Ammon's horn (tissue), 1 donor: ENCODE measurements around the gene DDN.

Experiments
- DNase-seq: peaks from one replicate; pipeline ENCODE4 v3.0.0-alpha.2; 2016; ENCODE audit warnings: low spot score

DDN gene

DNA sequence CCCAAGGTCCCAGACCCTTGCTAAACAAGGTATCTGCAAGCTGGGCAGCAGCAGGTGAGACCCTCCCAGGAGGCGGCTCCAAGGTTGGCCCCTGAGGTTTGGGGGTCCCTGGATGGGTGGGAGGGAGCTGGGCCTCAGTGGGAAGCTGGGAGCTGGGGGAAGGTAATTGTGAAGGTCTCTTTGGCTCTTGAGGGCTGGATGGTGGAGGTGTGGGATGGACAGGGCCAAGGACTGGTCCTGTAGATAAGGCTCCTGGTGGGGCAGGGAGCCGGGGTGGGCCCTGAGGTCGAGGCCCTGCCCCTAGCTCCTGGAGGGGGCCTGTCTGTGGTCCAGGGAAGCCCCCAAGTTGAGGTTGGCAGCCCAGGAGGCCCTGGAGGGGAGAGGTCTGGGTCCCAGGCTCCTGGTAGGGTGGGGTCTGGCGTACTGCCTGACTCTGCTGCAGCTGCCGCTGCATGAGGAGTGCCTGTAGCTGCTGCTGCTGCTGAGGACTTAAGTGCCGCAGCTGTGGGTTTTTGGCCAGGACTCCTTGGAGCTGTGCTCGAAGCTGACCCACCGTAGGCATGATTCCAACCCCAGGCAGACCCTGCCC lies 32.5 kb upstream of the DDN start:
- no peak for DNase-seq

GRCh38 chr12:49030714-49031572 lies 31.8 kb upstream of the DDN start:
- DNase-seq = no peak

GRCh38 chr12:49030119-49030518 lies 30.9 kb upstream of the DDN start:
- no peak for DNase-seq

- DNase-seq = no peak
Observed at GRCh38 chr12:49028666-49029275, 29.6 kb upstream of the DDN start.

- no peak for DNase-seq
Observed at GRCh38 chr12:49027846-49028555, 28.8 kb upstream of the DDN start.

- DNase-seq = no peak
Observed at GRCh38 chr12:49026678-49027480, 27.7 kb upstream of the DDN start.

- DNase-seq = no peak
Observed at GRCh38 chr12:49026101-49026500, 26.9 kb upstream of the DDN start.

DNA sequence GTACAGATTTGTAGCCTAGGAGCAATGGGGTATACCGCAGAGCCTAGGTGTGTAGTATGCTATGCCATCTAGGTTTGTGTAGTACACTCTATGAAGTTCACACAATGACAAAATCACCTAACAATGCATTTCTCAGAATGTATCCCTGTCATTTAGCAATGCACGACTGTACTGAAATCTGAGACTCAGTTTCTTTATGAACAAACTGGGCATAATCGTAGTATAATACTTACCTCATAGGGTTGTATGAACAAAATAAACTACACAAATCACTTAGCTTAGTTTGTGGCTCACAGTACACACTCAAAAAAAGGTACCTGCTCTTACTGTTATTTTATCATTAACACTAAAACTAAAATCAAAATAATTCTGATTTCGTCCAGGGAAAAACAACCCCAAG lies 26.3 kb upstream of the DDN start:
- no peak for DNase-seq

DNA sequence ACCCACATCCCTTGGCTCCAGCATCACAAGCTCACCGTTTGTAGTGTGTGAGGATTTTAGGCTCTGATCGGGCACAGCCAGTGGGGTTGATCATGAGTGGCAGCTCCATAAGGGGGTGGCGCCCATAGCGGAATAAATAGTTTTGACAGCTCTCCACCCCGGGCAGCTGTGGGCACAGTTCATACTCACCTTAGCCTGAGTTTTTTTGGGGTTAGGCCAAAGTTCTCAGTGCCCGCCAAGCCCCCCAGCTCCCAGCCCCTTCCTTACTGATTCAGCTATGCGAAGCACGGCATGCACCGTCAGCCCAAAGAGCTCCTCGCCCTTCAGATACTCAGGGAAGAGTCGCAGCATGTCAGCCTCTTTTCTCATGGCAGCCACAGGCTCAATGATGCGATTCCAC lies 25.4 kb upstream of the DDN start:
- no peak for DNase-seq

GRCh38 chr12:49023812-49024211 lies 24.6 kb upstream of the DDN start:
- DNase-seq = no peak

DNA sequence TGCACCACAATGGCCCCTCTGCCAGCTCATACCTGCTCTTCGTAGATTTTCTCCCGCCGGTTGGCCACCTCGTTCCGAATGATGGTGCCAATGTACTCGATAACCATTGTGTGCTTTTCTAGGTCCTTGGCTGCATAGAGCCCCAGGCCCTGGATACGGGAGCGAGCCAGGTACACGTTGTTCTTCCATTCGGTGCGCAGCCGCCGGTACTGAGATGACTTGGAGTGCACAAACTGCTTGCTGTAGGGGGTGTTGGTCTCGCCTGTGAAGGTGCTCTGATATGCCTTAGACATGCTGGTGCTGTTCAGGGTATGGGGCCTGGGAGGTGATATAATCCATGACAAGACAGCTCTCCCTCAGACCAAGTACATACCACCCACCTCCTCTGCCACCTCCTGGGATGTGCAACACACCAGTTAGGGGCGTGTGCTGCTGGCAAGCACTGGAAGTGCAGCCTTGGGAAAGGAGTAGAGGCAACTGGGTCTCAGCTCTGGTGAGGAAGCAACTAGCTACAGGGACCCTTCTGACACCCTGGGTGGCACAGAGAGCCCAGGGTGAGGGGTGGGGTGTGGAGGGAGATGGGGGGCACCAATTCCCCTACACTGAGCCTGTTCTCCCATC lies 23.5 kb upstream of the DDN start:
- DNase-seq = no peak

DNA sequence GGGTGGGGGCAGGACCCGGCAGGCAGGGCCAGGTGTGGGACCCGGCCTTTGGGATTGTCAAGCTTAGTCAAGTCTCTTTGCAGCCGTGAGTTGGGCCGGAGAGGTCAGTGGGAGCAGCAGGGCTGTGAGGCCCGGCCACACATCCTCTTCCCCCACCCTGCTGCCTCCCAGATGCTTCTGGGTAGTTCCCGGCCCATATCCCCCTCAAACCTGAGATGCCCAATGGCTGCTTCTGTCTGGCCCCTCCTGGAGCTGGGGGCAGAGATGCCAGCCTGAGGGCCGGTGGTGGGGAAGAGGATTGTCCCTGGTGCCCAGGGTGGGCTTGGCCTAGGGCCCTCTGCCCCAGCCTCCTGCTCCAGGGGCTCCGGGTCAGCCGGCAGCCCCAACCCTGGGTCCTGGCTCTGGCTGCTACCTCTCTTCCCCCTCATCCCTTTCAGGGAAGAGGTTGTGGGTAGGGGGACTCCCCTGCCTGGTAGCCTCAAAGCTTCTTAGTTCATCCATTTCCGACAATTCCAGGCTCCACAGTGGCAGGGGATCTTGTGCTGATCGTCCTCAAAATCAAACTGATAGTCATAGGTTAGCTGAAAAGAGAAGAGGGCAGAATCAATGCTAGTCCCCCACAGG lies 22.2 kb upstream of the DDN start:
- no peak for DNase-seq

DNA sequence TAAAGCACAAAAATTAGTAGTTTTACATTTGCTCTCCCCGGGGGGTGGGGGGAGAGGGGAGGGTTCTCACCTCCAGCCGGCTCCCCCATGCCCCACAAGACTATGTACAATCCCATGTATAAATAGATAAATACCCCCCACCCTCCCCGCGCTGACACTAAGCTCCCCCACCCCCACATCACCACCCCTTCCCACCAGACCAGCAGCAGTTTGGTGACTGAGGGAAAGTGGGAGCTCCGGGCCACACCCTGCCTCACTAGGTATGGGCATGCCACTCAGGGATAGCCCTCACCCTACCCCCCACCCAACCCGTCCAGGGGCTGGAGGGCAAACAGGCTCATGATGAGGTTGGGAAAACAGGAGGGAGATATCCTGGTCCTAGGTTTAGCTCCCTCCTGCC lies 21.3 kb upstream of the DDN start:
- DNase-seq = no peak

DNA sequence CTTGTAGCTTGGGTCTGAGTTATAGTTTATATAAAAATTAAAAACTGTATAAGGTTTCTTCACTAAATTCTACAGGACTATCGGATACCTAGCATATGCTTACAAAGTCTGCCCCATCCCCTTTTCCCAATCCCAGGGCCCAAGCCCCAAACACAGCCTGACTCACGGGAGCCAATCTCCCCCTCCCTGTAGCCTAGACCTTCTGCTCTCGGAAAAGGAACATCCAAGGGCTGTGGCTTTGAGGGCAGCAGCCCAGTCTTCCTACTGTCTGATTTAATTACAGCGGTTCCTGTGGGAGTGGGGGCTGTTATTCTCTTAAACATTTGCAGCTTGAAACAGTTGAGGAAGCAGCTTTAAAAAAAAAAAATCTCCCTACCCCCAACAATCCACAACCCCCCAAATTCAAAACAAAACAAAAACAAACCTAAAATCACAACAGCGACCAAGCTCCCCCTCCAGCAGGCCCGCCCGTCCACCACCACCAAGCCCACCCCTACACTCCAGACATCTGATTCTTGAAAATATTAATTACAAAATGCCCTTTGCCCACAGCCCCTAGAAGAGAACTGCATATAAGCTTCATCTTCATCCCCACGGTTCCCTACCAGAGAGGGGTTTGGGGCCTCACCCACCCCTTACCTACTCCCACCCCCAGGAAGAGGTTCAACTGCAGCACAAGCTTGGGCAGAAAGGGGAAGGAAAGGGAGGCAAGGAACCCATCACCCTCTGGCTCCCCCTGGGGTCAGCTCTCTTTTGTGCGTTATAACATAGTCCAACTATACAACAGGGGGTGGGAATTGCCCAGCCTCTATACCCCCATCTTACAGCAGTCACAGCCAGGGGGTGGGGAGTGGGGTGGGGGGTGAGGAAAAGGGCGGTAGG lies 20.5 kb upstream of the DDN start:
- no peak for DNase-seq

GRCh38 chr12:49019120-49019430 lies 19.9 kb upstream of the DDN start:
- DNase-seq = no peak

DNA sequence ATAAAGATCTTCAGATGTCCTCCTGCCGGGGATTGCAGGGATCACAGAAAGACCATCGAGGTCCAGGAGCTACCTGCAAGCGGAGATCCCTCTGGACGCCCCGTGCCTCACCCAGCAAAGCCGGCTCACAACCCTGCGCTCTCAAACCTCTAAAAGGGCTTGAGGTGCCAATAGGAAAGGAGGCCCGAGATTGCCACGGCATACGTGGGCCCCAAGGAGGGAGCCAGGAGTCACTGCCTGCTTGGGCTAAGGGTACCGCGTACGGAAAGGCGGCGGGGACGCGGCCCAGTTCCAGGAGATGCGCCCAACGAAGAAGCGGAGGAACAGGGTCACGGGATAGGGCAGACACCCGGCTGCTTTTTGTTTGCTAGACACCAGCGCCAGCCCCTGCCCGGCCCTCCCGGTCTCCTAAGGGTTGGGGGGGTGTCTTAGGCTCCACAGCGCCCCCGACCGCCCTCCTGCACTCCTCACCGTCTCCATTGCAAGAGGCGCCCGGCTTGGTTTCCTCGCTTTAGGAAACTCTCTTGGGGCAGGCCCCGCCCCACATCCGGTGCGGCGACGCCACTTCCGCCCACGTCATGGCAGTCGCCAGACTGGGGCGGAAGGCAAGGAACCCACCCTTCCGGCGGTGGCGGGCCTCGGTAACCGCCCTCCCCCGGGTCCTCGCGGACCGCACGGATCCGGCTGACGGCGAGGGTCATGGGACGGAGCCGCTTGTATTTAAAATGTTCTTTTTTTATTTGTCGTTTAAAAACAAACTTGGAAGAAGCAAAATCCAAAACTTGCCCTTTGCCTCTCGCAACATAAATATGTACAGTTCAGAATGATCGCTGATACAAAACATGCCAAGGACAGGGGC lies 19.3 kb upstream of the DDN start, which contains the start of gene PRKAG1:
Gene PRKAG1 (minus strand): TSS at position 516 of the 859 bp plus-strand sequence. CDS start 36 bp downstream, at position 480.
- peak; percentile 98 for DNase-seq

DNA sequence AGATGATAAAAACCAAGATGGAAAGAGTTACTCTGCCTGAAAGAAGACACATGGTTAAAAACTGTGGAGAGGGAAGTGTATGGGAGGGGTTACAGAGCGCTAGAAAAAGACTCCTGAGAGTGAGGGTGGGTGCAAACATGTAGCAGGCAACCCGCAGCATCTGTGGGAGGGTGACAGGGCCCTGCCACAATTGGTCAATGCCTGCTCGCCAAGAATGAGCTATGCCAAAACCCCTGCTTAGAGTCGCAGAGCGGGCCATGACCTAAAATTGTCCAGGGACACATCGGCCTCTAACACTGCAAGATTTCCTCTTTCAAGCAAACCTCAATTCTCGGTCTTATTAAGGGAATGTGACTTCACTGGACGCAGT lies 18.7 kb upstream of the DDN start:
- no peak for DNase-seq

GRCh38 chr12:49015196-49015595 lies 16.0 kb upstream of the DDN start:
- no peak for DNase-seq

DNA sequence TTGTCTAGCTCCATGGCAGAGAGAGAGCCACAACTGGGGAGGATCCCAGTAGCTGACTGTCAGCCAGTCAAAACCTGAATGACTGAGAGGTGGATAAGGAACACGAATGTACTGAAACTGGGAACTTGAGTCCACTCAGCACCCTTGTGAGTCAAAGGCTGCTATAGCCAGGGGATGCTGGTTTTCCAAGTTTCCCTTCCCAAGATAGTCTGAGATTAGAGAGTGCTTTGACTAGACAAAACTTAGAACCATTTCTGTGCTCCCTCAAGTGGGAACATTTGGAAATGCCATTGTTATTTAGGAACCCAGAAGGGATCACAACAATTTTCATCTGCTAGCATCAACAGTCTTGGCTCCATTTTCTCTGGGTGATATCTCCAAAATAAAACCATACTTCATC lies 15.4 kb upstream of the DDN start:
- no peak for DNase-seq
